G401.6 (cell line): ENCODE data around the gene THRAP3.

ENCODE experiments used
- FAIRE-seq: peaks from 2 replicates; lab custom pipeline; 2012; peaks lifted over from hg19 to GRCh38; lab: Jason Lieb, UNC

Gene THRAP3

GRCh38 chr1:36352910-36353878 lies 129.0 kb downstream of the THRAP3 start:
- FAIRE-seq = no peak

DNA sequence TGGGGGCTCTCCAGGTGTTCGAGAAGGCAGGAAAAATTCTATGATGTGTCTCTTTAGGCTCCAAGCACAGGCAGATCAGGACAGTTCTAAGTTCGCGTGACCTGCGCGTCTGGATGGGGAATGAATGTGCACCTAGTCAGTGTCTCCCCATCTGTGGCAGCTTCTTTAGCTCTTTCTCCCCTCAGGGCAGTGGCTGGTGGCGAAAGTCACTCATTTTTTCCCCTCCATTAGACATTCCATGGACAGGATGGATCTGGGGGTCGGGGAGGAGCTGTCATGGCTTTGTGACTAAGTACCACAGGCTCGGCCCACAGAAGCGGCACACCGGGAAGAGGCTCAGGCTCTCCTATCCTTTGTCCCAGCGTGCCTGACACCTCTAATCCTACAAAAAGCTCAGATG lies 130.2 kb downstream of the THRAP3 start:
- FAIRE-seq = no peak
